ENCODE results near the gene CHST2.

The CHST2 gene

GRCh38 chr3:143132246-143132980 is 12.8 kb downstream of the CHST2 start:
- no peak for DNase-seq (ENCODE audit: low spot score)

GRCh38 chr3:143134471-143134870 is 14.9 kb downstream of the CHST2 start:
- DNase-seq (ENCODE audit: low spot score), result no peak

- DNase-seq (ENCODE audit: low spot score), result peak; percentile 53
Observed at GRCh38 chr3:143135150-143135549, 15.6 kb downstream of the CHST2 start.

- no peak for DNase-seq (ENCODE audit: low spot score)
Observed at GRCh38 chr3:143137435-143138036, 18.0 kb downstream of the CHST2 start.

- DNase-seq (ENCODE audit: low spot score), result no peak
Observed at GRCh38 chr3:143138953-143139352, 19.4 kb downstream of the CHST2 start.

- DNase-seq (ENCODE audit: low spot score), result no peak
Observed at GRCh38 chr3:143139762-143140161, 20.2 kb downstream of the CHST2 start.

GRCh38 chr3:143140550-143140949 is 21.0 kb downstream of the CHST2 start:
- no peak for DNase-seq (ENCODE audit: low spot score)

GRCh38 chr3:143142354-143142753 is 22.8 kb downstream of the CHST2 start:
- no peak for DNase-seq (ENCODE audit: low spot score)

GRCh38 chr3:143145906-143146305 is 26.3 kb downstream of the CHST2 start:
- no peak for DNase-seq (ENCODE audit: low spot score)

GRCh38 chr3:143146486-143147274 is 27.1 kb downstream of the CHST2 start:
- DNase-seq (ENCODE audit: low spot score), result no peak

- no peak for DNase-seq (ENCODE audit: low spot score)
Observed at GRCh38 chr3:143147707-143148106, 28.1 kb downstream of the CHST2 start.

GRCh38 chr3:143150071-143150470 is 30.5 kb downstream of the CHST2 start:
- DNase-seq (ENCODE audit: low spot score), result no peak

- no peak for DNase-seq (ENCODE audit: low spot score)
Observed at GRCh38 chr3:143151004-143151731, 31.6 kb downstream of the CHST2 start.

- no peak for DNase-seq (ENCODE audit: low spot score)
Observed at GRCh38 chr3:143152043-143152442, 32.5 kb downstream of the CHST2 start.

GRCh38 chr3:143155756-143156155 is 36.2 kb downstream of the CHST2 start:
- no peak for DNase-seq (ENCODE audit: low spot score)

- no peak for DNase-seq (ENCODE audit: low spot score)
Observed at GRCh38 chr3:143158014-143158988, 38.7 kb downstream of the CHST2 start.

- no peak for DNase-seq (ENCODE audit: low spot score)
Observed at GRCh38 chr3:143160437-143160836, 40.9 kb downstream of the CHST2 start.

- peak; percentile 9 for DNase-seq (ENCODE audit: low spot score)
Observed at GRCh38 chr3:143163562-143164100, 44.1 kb downstream of the CHST2 start.

- no peak for DNase-seq (ENCODE audit: low spot score)
Observed at GRCh38 chr3:143165211-143165610, 45.6 kb downstream of the CHST2 start.

- peak; percentile 8 for DNase-seq (ENCODE audit: low spot score)
Observed at GRCh38 chr3:143165612-143166285, 46.2 kb downstream of the CHST2 start.

All from Ammon's horn (tissue), 1 donor.